Activated CD4-positive, alpha-beta T cell treated with anti-CD3 and anti-CD28 coated beads, Interleukin-2, amount 50 U/mL, for 24 hours (primary cell): ENCODE data around the gene MYH7.

Source experiments
- DNase-seq, 2 donors: peaks; one replicate each; pipeline ENCODE4 v3.0.0-alpha.2; 2020; ENCODE audit warnings: low read depth in 1 of 2, low spot score in 1 of 2

MYH7 gene

DNA sequence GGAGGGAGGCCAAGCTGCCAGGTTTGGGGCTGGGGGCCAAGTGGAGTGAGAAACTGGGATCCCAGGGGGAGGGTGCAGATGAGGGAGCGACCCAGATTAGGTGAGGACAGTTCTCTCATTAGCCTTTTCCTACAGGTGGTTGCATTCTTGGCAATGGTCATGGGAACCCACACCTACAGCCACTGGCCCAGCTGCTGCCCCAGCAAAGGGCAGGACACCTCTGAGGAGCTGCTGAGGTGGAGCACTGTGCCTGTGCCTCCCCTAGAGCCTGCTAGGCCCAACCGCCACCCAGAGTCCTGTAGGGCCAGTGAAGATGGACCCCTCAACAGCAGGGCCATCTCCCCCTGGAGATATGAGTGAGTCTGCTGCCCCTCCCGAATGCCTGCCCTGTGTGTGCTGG, 62.4 kb downstream of the MYH7 start:
- no peak for DNase-seq

DNA sequence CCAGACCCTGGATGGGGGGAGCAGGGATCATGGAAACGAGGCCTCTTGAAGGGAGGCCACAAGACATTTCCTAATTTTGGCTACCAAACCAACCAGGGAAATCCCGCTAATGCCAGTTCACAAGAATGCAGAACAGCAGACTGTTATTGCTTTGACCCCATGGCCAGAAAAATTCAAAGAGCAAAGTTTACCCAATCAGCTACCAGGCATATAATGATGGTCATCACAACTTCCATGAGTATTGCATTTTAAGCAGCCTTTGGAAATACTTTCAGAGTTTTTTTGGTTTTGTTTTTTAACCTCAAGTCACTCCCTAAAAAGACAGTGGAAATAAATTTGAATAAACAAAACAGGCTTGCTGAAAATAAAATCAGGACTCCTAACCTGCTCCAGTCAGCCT, 63.0 kb downstream of the MYH7 start, which contains the start of gene IL25:
IL25 (plus strand) TSS at position 301 of the 400 bp plus-strand sequence.
- DNase-seq: no peak

DNA sequence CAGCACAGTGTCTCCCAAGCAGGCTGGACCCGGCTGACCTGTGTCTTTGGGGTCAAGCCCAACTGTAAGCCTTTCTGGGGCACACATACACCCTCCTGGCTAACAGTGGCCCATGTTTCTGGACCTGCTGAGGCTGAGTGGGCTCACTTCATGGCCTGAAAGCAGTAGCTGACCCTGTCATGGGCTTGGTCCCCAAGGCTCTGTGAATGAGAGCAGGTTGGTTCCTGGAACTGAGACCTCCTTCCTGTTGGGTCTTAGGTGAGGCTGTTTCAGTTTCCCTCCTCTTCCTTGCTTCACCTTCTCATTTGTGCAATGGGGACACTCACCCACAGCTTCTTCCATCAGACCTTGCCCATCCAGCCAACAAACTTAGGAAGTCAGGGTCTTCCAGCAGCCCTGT, 63.6 kb downstream of the MYH7 start:
- no peak for DNase-seq

DNA sequence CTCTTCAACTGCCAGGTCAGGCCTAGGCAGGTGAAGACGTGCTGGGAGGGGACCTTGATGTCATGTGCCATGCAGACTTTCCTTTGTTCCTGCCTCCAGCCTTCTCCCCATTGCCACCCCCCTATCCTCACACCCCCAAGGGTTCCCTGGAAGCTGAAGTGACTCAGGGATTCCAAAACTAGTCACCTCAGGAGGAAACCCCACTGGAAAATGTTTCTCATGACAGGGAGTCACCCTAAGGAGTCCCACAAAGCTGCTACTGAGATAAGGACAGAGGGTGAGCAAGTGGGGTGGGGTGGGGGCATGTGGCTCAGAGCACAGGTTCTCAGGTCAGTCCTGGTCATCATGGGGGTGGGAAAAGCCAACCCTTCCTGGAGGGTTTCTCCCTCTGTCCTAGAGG, 65.2 kb downstream of the MYH7 start:
- no peak for DNase-seq

DNA sequence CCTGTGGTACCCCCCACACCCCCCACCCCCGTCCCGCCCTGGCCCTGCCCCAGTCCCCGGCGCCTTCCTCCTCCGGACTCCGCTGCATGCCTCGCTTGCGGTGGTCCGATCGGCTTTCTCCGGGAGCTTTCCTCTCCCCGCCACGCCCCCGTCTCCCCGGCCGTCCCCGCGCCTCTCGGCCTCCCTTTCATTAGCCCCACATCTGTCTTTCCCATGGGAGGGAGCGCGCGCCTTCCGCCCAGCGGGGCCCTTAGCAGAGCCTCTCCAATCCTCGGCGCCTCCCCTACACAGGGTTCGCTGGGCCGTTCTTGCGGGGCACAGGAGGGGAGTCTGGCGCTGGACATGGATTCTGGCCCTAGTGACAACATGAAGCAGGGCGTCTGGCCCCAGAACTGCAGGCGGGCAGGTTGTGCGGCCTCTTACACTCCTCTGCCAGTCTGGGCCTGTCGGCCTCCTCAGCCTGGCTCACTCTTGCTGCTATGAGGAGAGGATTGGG, 69.0 kb downstream of the MYH7 start:
- DNase-seq: no peak

DNA sequence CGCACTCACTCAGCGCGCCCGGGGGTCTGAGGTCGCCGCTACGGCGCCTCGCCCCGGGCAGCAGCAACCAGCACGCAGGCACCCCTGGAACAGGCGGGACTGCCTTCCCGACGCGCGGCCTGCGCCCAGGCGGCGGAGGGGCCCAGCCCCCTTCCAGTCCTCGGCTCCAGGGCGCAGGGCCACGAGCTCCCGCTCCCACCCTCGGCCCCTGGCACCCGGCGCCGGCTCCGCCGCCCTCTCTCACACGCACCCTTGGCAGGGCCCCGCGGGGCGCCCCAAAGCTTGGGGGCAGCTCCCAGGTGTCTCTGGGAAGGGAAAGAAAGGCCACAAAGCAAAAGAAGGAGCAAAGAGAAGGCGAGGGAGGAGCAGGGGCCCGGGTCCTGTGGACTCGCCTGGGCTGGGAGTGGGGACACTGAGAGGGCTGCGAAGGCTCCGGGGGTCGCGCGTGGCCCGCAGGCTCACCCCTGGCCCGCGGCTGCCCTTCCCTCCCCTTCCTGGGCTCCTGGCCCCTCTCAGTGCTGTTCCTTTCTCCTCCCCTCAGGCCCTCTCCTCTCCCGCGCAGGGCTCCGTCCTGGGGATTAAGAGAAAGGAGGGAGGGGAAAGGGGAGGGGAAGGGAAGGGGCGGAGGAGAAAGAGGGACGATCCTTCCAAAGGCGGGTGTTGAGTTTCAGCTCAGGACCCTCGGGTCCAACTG, 69.6 kb downstream of the MYH7 start:
- DNase-seq: no peak

DNA sequence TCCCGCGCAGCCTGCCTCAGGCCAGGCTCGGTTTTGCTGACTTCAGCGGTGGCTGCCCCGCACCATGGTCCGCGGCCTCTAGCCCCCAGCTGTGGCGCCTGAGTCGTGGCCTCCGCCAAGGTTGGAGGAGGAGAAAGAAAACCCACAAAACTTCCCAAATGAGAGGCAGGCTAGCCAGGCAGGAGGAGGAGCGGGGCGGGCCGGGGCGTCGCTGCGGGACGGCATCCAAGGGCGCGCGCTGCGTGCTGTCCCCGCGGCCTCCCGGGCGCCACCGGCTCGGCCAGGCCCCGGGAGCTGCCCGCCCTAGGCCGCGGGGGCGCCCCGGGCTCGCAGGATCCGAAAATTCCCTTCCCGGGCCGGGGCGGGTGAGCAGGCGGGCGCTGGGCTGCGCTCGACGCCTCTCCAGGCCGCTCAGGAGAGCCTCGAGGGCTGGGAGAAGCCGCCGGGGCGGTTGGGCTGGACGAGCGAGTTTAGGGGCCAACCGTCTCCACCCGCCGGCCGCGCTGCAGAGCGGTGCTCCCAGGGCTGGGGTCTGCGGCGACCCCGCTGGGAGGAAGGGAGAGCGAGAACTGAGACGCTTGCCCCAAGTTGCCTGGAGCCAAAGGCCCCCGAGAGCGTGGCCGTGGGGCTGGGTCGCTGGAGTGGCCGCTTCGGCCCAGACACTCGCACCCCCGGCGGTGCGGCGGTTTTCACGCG, 70.3 kb downstream of the MYH7 start, which contains the start of gene EFS:
EFS (minus strand) TSS at position 137 of the 696 bp plus-strand sequence. CDS start 147 bp downstream, outside the sequence.
- no peak for DNase-seq

DNA sequence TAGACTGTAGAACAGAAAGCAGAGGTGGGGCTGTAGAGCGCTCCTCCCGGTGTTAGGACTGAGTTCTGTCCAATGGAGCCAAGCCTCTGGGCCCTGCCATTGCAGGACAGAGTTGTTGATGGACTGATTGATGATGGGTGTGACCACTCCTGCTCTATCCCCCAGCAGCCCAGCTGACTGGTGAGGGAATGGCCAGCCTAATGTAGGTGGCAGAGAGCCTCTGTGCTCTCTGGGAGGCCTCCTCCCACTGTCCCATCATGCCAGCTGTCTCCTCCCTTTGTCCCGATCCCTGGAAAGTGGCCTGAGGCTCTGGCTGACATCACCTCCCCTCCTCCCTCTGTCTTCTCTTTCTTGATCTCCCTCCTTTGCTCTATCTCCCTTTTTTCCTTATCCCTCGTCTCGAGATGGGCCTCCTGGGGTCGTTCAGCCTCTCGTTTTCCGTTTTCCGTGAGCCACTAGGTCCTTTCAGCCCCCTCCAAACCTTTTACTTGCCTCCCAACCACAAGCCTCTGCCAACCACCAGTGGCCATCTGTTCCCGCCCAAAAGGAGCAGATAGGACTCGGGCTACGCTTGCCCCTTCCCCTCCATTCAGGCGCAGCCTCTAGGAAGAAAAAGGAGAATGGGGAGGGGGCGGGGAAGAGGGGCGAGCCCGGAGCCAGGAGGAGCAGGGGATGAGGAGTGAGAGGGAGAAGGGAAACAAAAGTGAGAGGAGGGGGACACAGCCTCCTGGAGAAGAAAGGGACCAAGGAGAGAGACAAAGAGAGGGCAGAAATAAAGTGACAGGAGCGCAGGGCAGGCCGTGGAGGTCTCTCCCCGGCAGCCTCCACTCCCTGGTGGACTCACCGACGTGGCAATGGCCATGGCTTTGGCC, 71.1 kb downstream of the MYH7 start:
- no peak for DNase-seq
